Endothelial cell of umbilical vein (primary cell): ENCODE results near the gene CARMIL1.

Source experiments
- TF ChIP-seq, protein P1 (sequence below): IDR thresholded peaks from 2 replicates; pipeline ENCODE4 v1.6.1; 2011; ENCODE audit not compliant: insufficient read depth, insufficient read length
- TF ChIP-seq, protein P2 (sequence below), 2 donors: IDR thresholded peaks; 1 replicate in 1 of 2; 2 replicates in 1 of 2; pipeline ENCODE4 v1.5.1; 2011; ENCODE audit warnings: low read length in 2 of 2, mild to moderate bottlenecking in 2 of 2, moderate library complexity in 2 of 2, control low read depth in 1 of 2, inconsistent platforms in 1 of 2, low read depth in 1 of 2; ENCODE audit not compliant: insufficient read depth in 1 of 2; ENCODE audit errors: extremely low read depth in 1 of 2

DNA sequence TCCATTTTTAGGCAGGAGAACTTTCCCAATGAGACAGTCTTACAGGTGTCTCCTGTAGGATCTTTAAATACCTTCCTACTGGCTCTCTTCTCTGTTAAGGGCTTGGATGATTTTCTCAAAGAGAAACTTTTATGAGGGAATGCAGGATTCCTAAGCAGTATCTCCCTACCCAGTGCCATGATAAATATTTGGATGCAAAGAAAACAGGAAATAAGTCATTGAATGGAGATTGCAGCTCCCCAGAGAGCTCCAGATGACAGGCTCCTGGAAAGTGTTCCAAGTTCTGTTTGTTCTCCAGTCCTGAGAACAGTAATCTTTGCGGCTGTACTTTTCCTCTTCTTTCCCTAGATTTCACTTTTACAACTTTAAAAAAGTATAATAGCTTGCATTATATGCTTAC is 370.4 kb downstream of the CARMIL1 start:
- TF ChIP-seq, protein P1, sequence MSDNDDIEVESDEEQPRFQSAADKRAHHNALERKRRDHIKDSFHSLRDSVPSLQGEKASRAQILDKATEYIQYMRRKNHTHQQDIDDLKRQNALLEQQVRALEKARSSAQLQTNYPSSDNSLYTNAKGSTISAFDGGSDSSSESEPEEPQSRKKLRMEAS, result no peak
- TF ChIP-seq, protein P2, sequence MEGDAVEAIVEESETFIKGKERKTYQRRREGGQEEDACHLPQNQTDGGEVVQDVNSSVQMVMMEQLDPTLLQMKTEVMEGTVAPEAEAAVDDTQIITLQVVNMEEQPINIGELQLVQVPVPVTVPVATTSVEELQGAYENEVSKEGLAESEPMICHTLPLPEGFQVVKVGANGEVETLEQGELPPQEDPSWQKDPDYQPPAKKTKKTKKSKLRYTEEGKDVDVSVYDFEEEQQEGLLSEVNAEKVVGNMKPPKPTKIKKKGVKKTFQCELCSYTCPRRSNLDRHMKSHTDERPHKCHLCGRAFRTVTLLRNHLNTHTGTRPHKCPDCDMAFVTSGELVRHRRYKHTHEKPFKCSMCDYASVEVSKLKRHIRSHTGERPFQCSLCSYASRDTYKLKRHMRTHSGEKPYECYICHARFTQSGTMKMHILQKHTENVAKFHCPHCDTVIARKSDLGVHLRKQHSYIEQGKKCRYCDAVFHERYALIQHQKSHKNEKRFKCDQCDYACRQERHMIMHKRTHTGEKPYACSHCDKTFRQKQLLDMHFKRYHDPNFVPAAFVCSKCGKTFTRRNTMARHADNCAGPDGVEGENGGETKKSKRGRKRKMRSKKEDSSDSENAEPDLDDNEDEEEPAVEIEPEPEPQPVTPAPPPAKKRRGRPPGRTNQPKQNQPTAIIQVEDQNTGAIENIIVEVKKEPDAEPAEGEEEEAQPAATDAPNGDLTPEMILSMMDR (IDR thresholded peaks at IDR 0.05; ENCODE audit: extremely low read depth in 1 of 2, insufficient read depth in 1 of 2, low read depth in 1 of 2, low read length in 2 of 2), result no peak
